Thoracic aorta (tissue), 2 donors: ENCODE measurements around the gene EXOG. TPM values are rescaled to one million over a fixed set of nuclear protein-coding genes. Genes with fewer than 3 reads are reported as not detected.

Experiments
- ATAC-seq: fragments of 150-250 bp; one replicate; pipeline ENCODE4 v1.8.0; 2017; ENCODE audit warnings: low read depth; ENCODE audit not compliant: insufficient number of reproducible peaks, low FRiP score
- DNase-seq: peaks from one replicate; pipeline ENCODE4 v3.0.0-alpha.2; 2020; ENCODE audit warnings: low spot score
- H3K27ac ChIP-seq, 2 donors: fragments of 200-600 bp; sonication (generic); 1 replicate in 1 of 2; 2 replicates in 1 of 2; pipeline ENCODE4 v1.5.1; 2016; ENCODE audit warnings: mild to moderate bottlenecking in 2 of 2, moderate library complexity in 2 of 2
- H3K27me3 ChIP-seq: fragments of 200-600 bp; sonication (generic); replicated peaks from 2 replicates; pipeline ENCODE4 v1.6.0; 2016; ENCODE audit warnings: mild to moderate bottlenecking; ENCODE audit not compliant: insufficient read depth
- H3K36me3 ChIP-seq: fragments of 200-600 bp; sonication (generic); one replicate; pipeline ENCODE4 v1.5.1; 2016
- H3K4me1 ChIP-seq, 2 donors: fragments of 200-600 bp; sonication (generic); 1 replicate in 1 of 2; 2 replicates in 1 of 2; pipeline versions ENCODE4 v1.5.1 to v1.6.0; 2016; ENCODE audit warnings: low read depth in 2 of 2, mild to moderate bottlenecking in 1 of 2; ENCODE audit not compliant: control insufficient read depth in 1 of 2
- H3K4me3 ChIP-seq: fragments of 200-600 bp; sonication (generic); 2 replicates; pipeline ENCODE4 v1.5.1; 2016; ENCODE audit warnings: mild to moderate bottlenecking
- H3K9me3 ChIP-seq: fragments of 200-600 bp; sonication (generic); 2 replicates; pipeline ENCODE4 v1.5.1; 2016
- total RNA-seq, 2 donors: library from RNA; depleted of rRNA; stranded (reverse); fragments of >200 nt; gene quantifications; one replicate each; pipeline versions ENCODE4 v1.1.0 to v1.2.3, GENCODE V29; 2016
- TF ChIP-seq, protein P1 (sequence below): fragments of 200-600 bp; sonication (generic); IDR thresholded peaks from one replicate; pipeline ENCODE4 v1.5.1; 2019; ENCODE audit warnings: antibody characterized with exemption

The EXOG gene
- total RNA-seq, 2 donors from 2014 or later, result 14.9 to 16.3 TPM

GRCh38 chr3:38509732-38510131 lies 13.6 kb downstream of the EXOG start:
- Histone ChIP-seq H3K27ac (no peak overlapping the region), H3K36me3 (peaks cover 8% of the 10 kb centered on the region), H3K9me3 (no peaks in the 10 kb centered on the region), H3K4me3 (no peak overlapping the region), H3K27me3 (no peaks in the 10 kb centered on the region), H3K4me1 (peaks cover 0 to 5% of the 10 kb centered on the region in 2 donors)
- DNase-seq (no peak), ATAC-seq (no peak)
- TF ChIP-seq, protein P1, sequence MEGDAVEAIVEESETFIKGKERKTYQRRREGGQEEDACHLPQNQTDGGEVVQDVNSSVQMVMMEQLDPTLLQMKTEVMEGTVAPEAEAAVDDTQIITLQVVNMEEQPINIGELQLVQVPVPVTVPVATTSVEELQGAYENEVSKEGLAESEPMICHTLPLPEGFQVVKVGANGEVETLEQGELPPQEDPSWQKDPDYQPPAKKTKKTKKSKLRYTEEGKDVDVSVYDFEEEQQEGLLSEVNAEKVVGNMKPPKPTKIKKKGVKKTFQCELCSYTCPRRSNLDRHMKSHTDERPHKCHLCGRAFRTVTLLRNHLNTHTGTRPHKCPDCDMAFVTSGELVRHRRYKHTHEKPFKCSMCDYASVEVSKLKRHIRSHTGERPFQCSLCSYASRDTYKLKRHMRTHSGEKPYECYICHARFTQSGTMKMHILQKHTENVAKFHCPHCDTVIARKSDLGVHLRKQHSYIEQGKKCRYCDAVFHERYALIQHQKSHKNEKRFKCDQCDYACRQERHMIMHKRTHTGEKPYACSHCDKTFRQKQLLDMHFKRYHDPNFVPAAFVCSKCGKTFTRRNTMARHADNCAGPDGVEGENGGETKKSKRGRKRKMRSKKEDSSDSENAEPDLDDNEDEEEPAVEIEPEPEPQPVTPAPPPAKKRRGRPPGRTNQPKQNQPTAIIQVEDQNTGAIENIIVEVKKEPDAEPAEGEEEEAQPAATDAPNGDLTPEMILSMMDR, result no peak

GRCh38 chr3:38510631-38511030 lies 14.5 kb downstream of the EXOG start:
- H3K9me3 ChIP-seq, result no peaks in the 10 kb centered on the region
- DNase-seq (no peak), ATAC-seq (no peak)
- H3K27ac ChIP-seq, result no peak overlapping the region
- no peak overlapping the region for H3K4me3 ChIP-seq
- H3K27me3 ChIP-seq, result no peaks in the 10 kb centered on the region
- H3K36me3 ChIP-seq, result peaks cover 10% of the 10 kb centered on the region
- H3K4me1 ChIP-seq, result peaks cover 0 to 5% of the 10 kb centered on the region in 2 donors
- TF ChIP-seq, protein P1, result no peak

GRCh38 chr3:38511546-38511945 lies 15.4 kb downstream of the EXOG start:
- no peak for DNase-seq
- Histone ChIP-seq H3K9me3 (no peaks in the 10 kb centered on the region), H3K27ac (no peak overlapping the region), H3K4me3 (no peak overlapping the region), H3K27me3 (no peaks in the 10 kb centered on the region), H3K4me1 (peaks cover 0 to 5% of the 10 kb centered on the region in 2 donors), H3K36me3 (peaks cover 10% of the 10 kb centered on the region)
- ATAC-seq, result no peak
- TF ChIP-seq, protein P1, result no peak

DNA sequence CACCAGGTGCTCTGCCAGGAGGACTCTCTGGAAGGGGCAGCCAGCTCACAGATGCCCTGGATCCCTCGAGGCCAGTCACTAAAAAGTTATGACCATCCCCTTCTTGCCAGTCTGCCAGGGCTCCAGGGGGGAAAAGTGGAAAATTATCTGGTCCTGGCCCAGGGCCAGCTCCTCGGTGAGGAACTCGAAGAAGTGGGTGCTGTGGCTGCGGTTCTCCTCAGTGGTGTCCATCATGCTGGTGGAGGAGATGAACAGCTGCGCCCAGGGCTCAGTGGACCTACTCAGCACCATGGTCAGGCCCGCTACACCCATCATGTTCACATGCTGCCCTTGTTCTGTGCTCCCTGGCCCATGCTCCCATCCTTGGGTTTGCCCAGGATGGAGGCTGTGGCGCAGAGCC lies 19.2 kb downstream of the EXOG start:
- no peak overlapping the region for H3K4me3 ChIP-seq
- H3K27me3 ChIP-seq, result no peaks in the 10 kb centered on the region
- no peak overlapping the region for H3K27ac ChIP-seq
- no peaks in the 10 kb centered on the region for H3K9me3 ChIP-seq
- no peaks in the 10 kb centered on the region for H3K4me1 ChIP-seq
- ATAC-seq (no peak), DNase-seq (no peak)
- H3K36me3 ChIP-seq, result peaks cover 6% of the 10 kb centered on the region
- TF ChIP-seq, protein P1, result no peak

- Histone ChIP-seq H3K4me3 (no peak overlapping the region), H3K4me1 (no peaks in the 10 kb centered on the region), H3K27ac (no peak overlapping the region), H3K9me3 (no peaks in the 10 kb centered on the region), H3K36me3 (peaks cover 6% of the 10 kb centered on the region), H3K27me3 (no peaks in the 10 kb centered on the region)
- DNase-seq (no peak), ATAC-seq (no peak)
- TF ChIP-seq, protein P1, result no peak
Measured at GRCh38 chr3:38516669-38517068, 20.5 kb downstream of the EXOG start.
